Measurements from ENCODE around the gene TCF25. TPM values are rescaled to one million over a fixed set of nuclear protein-coding genes. Genes with fewer than 3 reads are reported as not detected.
A peak's percentile ranks its signal among the peaks of the same experiment; 100 is the strongest.

TCF25 gene
- total RNA-seq, 1 experiment from 2014 or later, result 79.6 TPM

GRCh38 chr16:89863741-89864526 is 9.5 kb upstream of the TCF25 start:
- intact Hi-C loops (cut with micrococcal nuclease), result no loop called here
- POLR2A ChIA-PET (ENCODE audit: unreplicated experiment), result interaction anchor here (0.6 kb wide), 1 partner anchor 10 kb away, joined by 18 read pairs; the partner anchor contains the start of gene TCF25

GRCh38 chr16:89864527-89864820 is 8.9 kb upstream of the TCF25 start:
- peak overlapping the region; percentile 15; the same call in 1 of the 2 replicates for H2AFZ ChIP-seq (ENCODE audit: low read length)
- H4K20me1 ChIP-seq (ENCODE audit: low read length), result no peaks in the 10 kb centered on the region
- POLR2A ChIA-PET (ENCODE audit: unreplicated experiment), result no interaction called here
- peak; percentile 61 for ATAC-seq
- H3K4me3 ChIP-seq (ENCODE audit: low read length), result no peak overlapping the region
- TF ChIP-seq EZH2 (IDR thresholded peaks at IDR 0.05; ENCODE audit: low read length, unreplicated experiment) (no peak), EZH2phosphoT487 (IDR thresholded peaks at IDR 0.05; ENCODE audit: borderline replicate concordance, low read length) (no peak), CTCF (conservative IDR thresholded peaks at IDR 0.05; ENCODE audit: low read depth, low read length) (no peak)
- peak overlapping the region; percentile 51 for H3K27ac ChIP-seq (ENCODE audit: low read length)
- H3K79me2 ChIP-seq (ENCODE audit: low read length), result no peaks in the 10 kb centered on the region
- CTCF ChIA-PET, result no interaction called here
- intact Hi-C loops (cut with micrococcal nuclease), result no loop called here
- H3K27me3 ChIP-seq (ENCODE audit: low read length), result no peaks in the 10 kb centered on the region
- DNase-seq, result no peak
- BruUV-seq (replicated peaks), result no TSS peak
- no peaks in the 10 kb centered on the region for H3K9me2 ChIP-seq (replicated peaks; ENCODE audit: low read length)
- H3K9ac ChIP-seq (ENCODE audit: low read length), result 0 out of 2 replicates have a peak overlapping the region, but pooled peaks have one; percentile 3
- H3K4me1 ChIP-seq (ENCODE audit: insufficient read depth, low read length), result peaks cover 16% of the 10 kb centered on the region
- H3F3A ChIP-seq (ENCODE audit: low read length, unreplicated experiment), result no peaks in the 10 kb centered on the region
- H3K4me2 ChIP-seq (ENCODE audit: low read length), result peak overlapping the region; percentile 50; the same call in 1 of the 2 replicates
- H3K9me3 ChIP-seq (ENCODE audit: low read length), result no peaks in the 10 kb centered on the region
- H3K36me3 ChIP-seq (ENCODE audit: low read depth, low read length), result peaks cover 4% of the 10 kb centered on the region; the same call in 1 of the 2 replicates

More at GRCh38 chr16:89863741-89864526, 9.5 kb upstream of the TCF25 start:
- CTCF ChIA-PET, result no interaction called here
- peak; percentile 59 for DNase-seq
- Histone ChIP-seq H3K27me3 (ENCODE audit: low read length) (no peaks in the 10 kb centered on the region), H3K4me3 (ENCODE audit: low read length) (no peak overlapping the region), H3K9ac (ENCODE audit: low read length) (no peak overlapping the region), H2AFZ (ENCODE audit: low read length) (0 out of 2 replicates have a peak overlapping the region, but pooled peaks have one; percentile 15), H4K20me1 (ENCODE audit: low read length) (no peaks in the 10 kb centered on the region), H3K4me2 (ENCODE audit: low read length) (peak overlapping the region; percentile 50), H3K36me3 (ENCODE audit: low read depth, low read length) (peaks cover 4% of the 10 kb centered on the region; the same call in 1 of the 2 replicates), H3F3A (ENCODE audit: low read length, unreplicated experiment) (no peaks in the 10 kb centered on the region), H3K9me2 (replicated peaks; ENCODE audit: low read length) (no peaks in the 10 kb centered on the region), H3K9me3 (ENCODE audit: low read length) (no peaks in the 10 kb centered on the region), H3K79me2 (ENCODE audit: low read length) (no peaks in the 10 kb centered on the region), H3K27ac (ENCODE audit: low read length) (peak overlapping the region; percentile 51), H3K4me1 (ENCODE audit: insufficient read depth, low read length) (peaks cover 16% of the 10 kb centered on the region)
- TF ChIP-seq EZH2 (IDR thresholded peaks at IDR 0.05; ENCODE audit: low read length, unreplicated experiment) (no peak), CTCF (conservative IDR thresholded peaks at IDR 0.05; ENCODE audit: low read depth, low read length) (no peak), EZH2phosphoT487 (IDR thresholded peaks at IDR 0.05; ENCODE audit: borderline replicate concordance, low read length) (no peak)
- peak; percentile 17 for ATAC-seq
- no TSS peak for BruUV-seq (replicated peaks)

- ChIA-PET POLR2A (ENCODE audit: unreplicated experiment) (no interaction called here), CTCF (no interaction called here)
- no TSS peak for BruUV-seq (replicated peaks)
- TF ChIP-seq CTCF (conservative IDR thresholded peaks at IDR 0.05; ENCODE audit: low read depth, low read length) (no peak), EZH2 (IDR thresholded peaks at IDR 0.05; ENCODE audit: low read length, unreplicated experiment) (no peak), EZH2phosphoT487 (IDR thresholded peaks at IDR 0.05; ENCODE audit: borderline replicate concordance, low read length) (no peak)
- H3K9me3 ChIP-seq (ENCODE audit: low read length), result no peaks in the 10 kb centered on the region
- no peak overlapping the region for H3K4me3 ChIP-seq (ENCODE audit: low read length)
- no peak overlapping the region for H3K27ac ChIP-seq (ENCODE audit: low read length)
- H4K20me1 ChIP-seq (ENCODE audit: low read length), result no peaks in the 10 kb centered on the region
- no peak overlapping the region for H3K4me2 ChIP-seq (ENCODE audit: low read length)
- ATAC-seq, result no peak
- peaks cover 4% of the 10 kb centered on the region; the same call in 1 of the 2 replicates for H3K36me3 ChIP-seq (ENCODE audit: low read depth, low read length)
- intact Hi-C loops (cut with micrococcal nuclease), result no loop called here
- no peaks in the 10 kb centered on the region for H3K27me3 ChIP-seq (ENCODE audit: low read length)
- peaks cover 2% of the 10 kb centered on the region; the same call in 1 of the 2 replicates for H3K79me2 ChIP-seq (ENCODE audit: low read length)
- no peak overlapping the region for H2AFZ ChIP-seq (ENCODE audit: low read length)
- no peaks in the 10 kb centered on the region for H3F3A ChIP-seq (ENCODE audit: low read length, unreplicated experiment)
- peaks cover 22% of the 10 kb centered on the region for H3K4me1 ChIP-seq (ENCODE audit: insufficient read depth, low read length)
- H3K9me2 ChIP-seq (replicated peaks; ENCODE audit: low read length), result no peaks in the 10 kb centered on the region
- no peak overlapping the region for H3K9ac ChIP-seq (ENCODE audit: low read length)
- no peak for DNase-seq
Observed at GRCh38 chr16:89867918-89868317, 5.5 kb upstream of the TCF25 start.

Measured in PC-3 (cell line).